ENCODE data around the gene SLA2.
"Not testable (repeated sequence)": the region's sequence is repeated elsewhere in the genome, so short reads cannot be mapped to it uniquely, and the experiment has no call there.

Gene SLA2

DNA sequence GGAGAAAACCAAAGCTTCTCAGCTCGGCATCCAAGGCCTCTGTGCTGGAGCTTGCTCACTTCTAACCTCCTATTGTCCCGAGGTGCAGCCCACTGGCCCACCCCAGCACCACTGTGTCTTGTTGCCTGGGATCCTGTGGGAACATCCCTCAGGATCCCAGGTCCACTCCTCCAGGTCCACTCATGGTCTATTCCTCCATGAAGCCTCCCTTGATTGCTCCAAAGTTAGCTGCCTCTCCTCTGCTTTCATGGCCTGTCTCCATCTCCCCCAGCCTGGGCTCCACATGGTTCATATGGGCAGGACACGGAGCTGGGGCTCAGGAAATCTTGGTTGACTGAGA is 13.9 kb downstream of the SLA2 start:
- Mint-ChIP-seq H3K9me3 (no peaks in the 10 kb centered on the region), H3K27me3 (no peaks in the 10 kb centered on the region), H3K27ac (no peak overlapping the region), H3K4me1 (peaks cover 10% of the 10 kb centered on the region), H3K36me3 (no peaks in the 10 kb centered on the region), H3K4me3 (no peak overlapping the region)
- ATAC-seq = no peak

- Mint-ChIP-seq H3K4me3 (no peak overlapping the region), H3K4me1 (peaks cover 10% of the 10 kb centered on the region), H3K36me3 (no peaks in the 10 kb centered on the region), H3K9me3 (no peaks in the 10 kb centered on the region), H3K27me3 (no peaks in the 10 kb centered on the region), H3K27ac (no peak overlapping the region)
- no peak for ATAC-seq
These were observed 14.3 kb downstream of the SLA2 start for GRCh38 chr20:36631646-36632045.

DNA sequence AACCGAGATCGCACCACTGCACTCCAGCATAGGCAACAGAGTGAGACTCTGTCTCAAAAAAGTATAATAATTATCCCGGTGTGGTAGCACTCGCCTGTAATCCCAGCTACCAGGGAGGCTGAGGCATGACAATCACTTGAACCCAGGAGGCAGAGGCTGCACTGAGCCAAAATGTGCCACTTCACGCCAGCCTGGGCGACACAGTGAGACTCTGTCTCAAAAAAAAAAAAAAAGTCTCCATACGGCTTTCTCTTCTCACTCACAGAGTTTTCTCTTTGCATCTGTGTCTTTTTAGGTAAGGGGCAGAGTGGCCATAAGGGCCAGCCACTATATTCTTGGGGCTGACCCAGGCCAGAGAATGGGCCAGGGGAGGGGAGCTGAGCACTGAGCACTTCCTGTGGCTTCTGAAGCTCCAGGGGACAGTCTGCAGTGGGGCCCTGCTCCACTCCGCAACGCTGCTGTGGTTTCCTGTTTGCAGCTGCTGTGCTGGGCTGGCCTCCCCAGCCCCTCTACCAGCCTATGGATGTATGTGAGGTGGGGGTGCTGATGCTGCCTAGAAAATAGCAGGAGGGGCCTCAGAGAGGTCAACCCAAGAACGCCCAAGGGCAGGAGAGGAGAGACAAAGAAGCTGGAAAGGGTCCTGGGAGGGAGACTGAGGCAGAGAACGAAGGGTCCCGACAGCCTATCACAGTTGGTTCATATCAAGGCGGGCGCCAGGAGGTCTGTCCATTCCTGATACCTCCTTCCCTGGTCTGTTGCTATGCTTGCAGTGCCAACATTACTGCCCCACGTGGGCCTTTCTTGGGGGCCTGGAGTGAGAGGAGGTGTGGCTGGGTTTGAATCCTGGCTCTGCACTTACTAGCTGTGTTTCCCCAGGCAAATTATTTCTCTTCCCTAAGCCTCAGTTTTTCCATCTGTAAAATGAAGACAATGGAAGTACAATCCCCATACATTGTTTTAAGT is 16.0 kb downstream of the SLA2 start:
- Mint-ChIP-seq H3K36me3 (no peaks in the 10 kb centered on the region), H3K27ac (peak overlapping the region; percentile 83)
- ATAC-seq = peak; percentile 71

DNA sequence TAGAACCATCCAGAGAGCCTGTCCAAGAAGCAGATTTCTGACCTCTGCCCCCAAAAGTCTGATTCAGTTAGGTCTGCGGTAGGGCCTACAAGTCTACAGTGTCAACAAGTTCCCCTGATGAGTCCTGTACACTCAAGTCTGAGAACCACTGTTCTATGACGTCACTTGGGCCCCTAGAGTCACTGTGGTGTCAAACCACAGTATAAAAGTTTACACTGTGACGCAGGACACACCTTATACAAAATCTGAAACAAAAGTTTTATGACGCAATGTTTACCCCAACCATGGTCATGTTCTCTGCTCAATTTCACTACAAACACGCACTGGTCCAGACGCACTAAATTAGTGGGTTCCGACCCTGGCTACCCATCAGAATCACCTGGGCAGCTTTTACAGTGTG is 17.9 kb downstream of the SLA2 start:
- Mint-ChIP-seq H3K27ac (no peak overlapping the region), H3K4me3 (no peak overlapping the region), H3K4me1 (peaks cover 10% of the 10 kb centered on the region), H3K36me3 (no peaks in the 10 kb centered on the region), H3K9me3 (no peaks in the 10 kb centered on the region), H3K27me3 (no peaks in the 10 kb centered on the region)
- ATAC-seq = no peak

More for the DNA sequence above, 16.0 kb downstream of the SLA2 start:
- H3K27me3 Mint-ChIP-seq = no peaks in the 10 kb centered on the region
- no peak overlapping the region for H3K4me3 Mint-ChIP-seq
- H3K4me1 Mint-ChIP-seq = peaks cover 10% of the 10 kb centered on the region
- H3K9me3 Mint-ChIP-seq = no peaks in the 10 kb centered on the region

DNA sequence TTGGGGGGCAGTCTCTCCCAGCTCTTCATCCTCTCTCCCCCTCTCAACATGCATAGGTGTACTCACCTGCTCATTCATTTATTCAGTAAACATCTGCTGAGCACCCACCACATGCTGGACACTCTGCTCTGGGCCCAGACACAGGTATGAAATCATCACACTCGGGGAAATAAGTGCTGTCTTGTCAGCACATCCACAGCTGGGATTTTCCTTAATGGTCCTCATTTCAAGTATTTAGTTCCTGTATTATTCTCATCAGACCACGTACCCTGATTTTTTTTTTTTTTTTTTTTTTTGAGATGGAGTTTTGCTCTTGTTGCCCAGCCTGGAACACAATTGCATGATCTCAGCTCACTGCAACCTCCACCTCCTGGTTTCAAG is 21.1 kb downstream of the SLA2 start:
- ATAC-seq = no peak
- no peak overlapping the region for H3K4me3 Mint-ChIP-seq
- peaks cover 7% of the 10 kb centered on the region for H3K36me3 Mint-ChIP-seq
- H3K27ac Mint-ChIP-seq = no peak overlapping the region
- no peaks in the 10 kb centered on the region for H3K27me3 Mint-ChIP-seq
- H3K9me3 Mint-ChIP-seq = no peaks in the 10 kb centered on the region
- peaks cover 5% of the 10 kb centered on the region for H3K4me1 Mint-ChIP-seq

GRCh38 chr20:36624068-36624943 is 21.7 kb downstream of the SLA2 start:
- Mint-ChIP-seq H3K27ac (no peak overlapping the region), H3K9me3 (no peaks in the 10 kb centered on the region), H3K4me3 (no peak overlapping the region), H3K36me3 (peaks cover 7% of the 10 kb centered on the region), H3K4me1 (no peaks in the 10 kb centered on the region), H3K27me3 (no peaks in the 10 kb centered on the region)
- no peak for ATAC-seq

- Mint-ChIP-seq H3K4me1 (no peaks in the 10 kb centered on the region), H3K27me3 (no peaks in the 10 kb centered on the region), H3K9me3 (no peaks in the 10 kb centered on the region), H3K27ac (no peak overlapping the region), H3K4me3 (no peak overlapping the region), H3K36me3 (peaks cover 7% of the 10 kb centered on the region)
- no peak for ATAC-seq
These were observed 22.6 kb downstream of the SLA2 start for GRCh38 chr20:36623444-36623843.

GRCh38 chr20:36620917-36621316 is 25.1 kb downstream of the SLA2 start:
- ATAC-seq = no peak
- Mint-ChIP-seq H3K36me3 (peaks cover 7% of the 10 kb centered on the region), H3K27me3 (no peaks in the 10 kb centered on the region), H3K4me3 (no peak overlapping the region), H3K27ac (no peak overlapping the region), H3K9me3 (no peaks in the 10 kb centered on the region), H3K4me1 (no peaks in the 10 kb centered on the region)

DNA sequence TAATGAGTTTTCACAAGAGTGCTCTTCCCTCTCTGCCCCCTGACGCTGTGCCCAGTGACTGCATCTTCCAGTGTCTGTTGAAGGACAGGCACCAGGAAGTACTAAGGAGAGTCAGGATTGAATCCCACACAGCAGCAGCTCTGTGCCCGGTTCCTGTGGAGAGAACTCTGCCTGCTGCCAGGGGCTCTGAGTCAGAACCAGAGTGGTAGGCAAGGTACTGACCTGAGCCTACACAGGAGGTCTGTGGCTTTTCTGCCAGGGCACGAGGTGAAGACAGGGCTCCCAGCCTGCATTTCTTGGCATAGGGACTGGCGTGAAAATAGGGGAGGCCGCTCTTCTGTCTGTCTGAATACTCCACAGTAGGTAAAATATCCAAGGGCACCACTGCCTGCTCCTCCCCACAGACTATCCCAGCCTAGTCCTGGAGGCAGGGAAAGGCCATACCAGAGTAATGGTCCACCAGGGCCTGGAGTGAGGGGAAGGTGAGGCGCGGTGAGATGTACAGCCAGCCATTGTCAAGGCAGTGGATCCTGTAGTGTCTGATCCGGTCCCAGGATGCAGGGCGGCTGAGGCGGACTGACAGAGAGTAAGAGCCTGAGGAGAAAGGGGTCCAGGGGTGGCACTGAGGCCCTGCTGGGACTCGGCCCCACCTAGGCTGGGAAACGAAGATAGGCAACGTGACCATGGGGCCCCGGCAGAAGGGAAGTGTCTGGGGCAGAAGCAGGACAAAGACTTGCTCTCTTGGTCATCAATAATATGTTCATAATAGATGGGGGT is 31.0 kb downstream of the SLA2 start:
- H3K36me3 Mint-ChIP-seq = peaks cover 22% of the 10 kb centered on the region
- no peak overlapping the region for H3K4me3 Mint-ChIP-seq
- no peaks in the 10 kb centered on the region for H3K4me1 Mint-ChIP-seq
- H3K27ac Mint-ChIP-seq = no peak overlapping the region
- ATAC-seq = no peak
- H3K9me3 Mint-ChIP-seq = no peaks in the 10 kb centered on the region
- H3K27me3 Mint-ChIP-seq = no peaks in the 10 kb centered on the region

DNA sequence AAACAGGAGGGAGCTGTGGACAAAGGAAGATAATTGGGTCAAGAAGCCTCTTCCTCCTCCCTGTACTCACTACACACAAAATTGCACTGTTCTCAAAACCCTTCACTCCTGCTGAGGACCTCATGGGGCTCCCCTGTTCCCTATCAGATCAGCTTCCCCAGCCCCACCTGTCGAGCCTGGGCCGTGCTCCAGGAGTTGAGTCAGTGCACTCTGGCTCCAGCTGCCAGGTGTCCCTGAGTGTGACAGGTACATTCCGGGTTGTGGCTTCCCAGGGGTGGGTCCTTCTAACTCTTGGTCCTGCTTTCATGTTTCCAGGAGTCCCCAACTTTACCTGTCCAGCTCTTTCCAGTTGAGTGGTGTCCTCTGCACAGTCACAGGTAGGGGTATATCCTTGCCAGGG is 32.0 kb downstream of the SLA2 start:
- no peak overlapping the region for H3K4me3 Mint-ChIP-seq
- no peaks in the 10 kb centered on the region for H3K4me1 Mint-ChIP-seq
- ATAC-seq = no peak
- H3K27me3 Mint-ChIP-seq = no peaks in the 10 kb centered on the region
- peaks cover 30% of the 10 kb centered on the region for H3K36me3 Mint-ChIP-seq
- H3K9me3 Mint-ChIP-seq = no peaks in the 10 kb centered on the region
- no peak overlapping the region for H3K27ac Mint-ChIP-seq

- H3K27ac Mint-ChIP-seq = no peak overlapping the region
- peaks cover 38% of the 10 kb centered on the region for H3K36me3 Mint-ChIP-seq
- H3K9me3 Mint-ChIP-seq = no peaks in the 10 kb centered on the region
- peaks cover 14% of the 10 kb centered on the region for H3K4me1 Mint-ChIP-seq
- no peak for ATAC-seq
- no peaks in the 10 kb centered on the region for H3K27me3 Mint-ChIP-seq
- H3K4me3 Mint-ChIP-seq = no peak overlapping the region
These were observed 34.4 kb downstream of the SLA2 start for GRCh38 chr20:36611625-36612024.

DNA sequence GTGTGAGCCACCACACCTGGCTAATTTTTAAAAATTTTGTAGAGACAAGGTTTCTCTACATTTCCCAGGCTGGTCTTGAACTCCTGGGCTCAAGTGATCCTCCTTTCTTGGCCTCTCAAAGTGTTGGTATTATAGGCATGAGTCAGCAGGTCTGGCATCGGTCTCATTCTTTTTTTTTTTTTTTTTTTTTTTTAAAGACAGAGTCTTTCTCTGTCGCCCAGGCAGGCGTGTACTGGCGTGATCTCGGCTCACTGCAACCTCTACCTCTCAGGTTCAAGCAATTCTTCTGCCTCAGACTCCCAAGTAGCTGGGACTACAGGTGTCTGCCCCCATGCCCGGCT is 37.6 kb downstream of the SLA2 start:
- H3K27me3 Mint-ChIP-seq, H3K9me3 Mint-ChIP-seq, H3K27ac Mint-ChIP-seq, ATAC-seq, H3K4me3 Mint-ChIP-seq: not testable (repeated sequence)
- H3K4me1 Mint-ChIP-seq = peaks cover 37% of the 10 kb centered on the region
- peaks cover 28% of the 10 kb centered on the region for H3K36me3 Mint-ChIP-seq

GRCh38 chr20:36607586-36608387 is 38.2 kb downstream of the SLA2 start:
- Mint-ChIP-seq H3K9me3 (no peaks in the 10 kb centered on the region), H3K36me3 (peaks cover 26% of the 10 kb centered on the region), H3K4me3 (peak overlapping the region; percentile 44), H3K4me1 (peaks cover 39% of the 10 kb centered on the region), H3K27me3 (no peaks in the 10 kb centered on the region), H3K27ac (no peak overlapping the region)
- ATAC-seq = no peak

GRCh38 chr20:36606158-36607066 is 39.6 kb downstream of the SLA2 start:
- Mint-ChIP-seq H3K9me3 (no peaks in the 10 kb centered on the region), H3K27me3 (no peaks in the 10 kb centered on the region), H3K27ac (peak overlapping the region; percentile 95), H3K4me3 (peak overlapping the region; percentile 94), H3K36me3 (peaks cover 16% of the 10 kb centered on the region), H3K4me1 (peaks cover 45% of the 10 kb centered on the region)
- ATAC-seq = no peak

Data from stimulated activated memory B cell treated with anti-CD40 and anti-IgM and Interleukin-4, amounts not matched to agents 10 μg/mL and 1 μg/mL and 100 μg/mL, for 72 hours (primary cell).